Smooth muscle cell of the brain vasculature (primary cell): Measurements from ENCODE around the gene MAMDC2.

ENCODE experiments used
- DNase-seq: peaks from one replicate; pipeline ENCODE4 v3.0.0-alpha.2; 2012; ENCODE audit warnings: low read depth, low spot score

Gene MAMDC2

DNA sequence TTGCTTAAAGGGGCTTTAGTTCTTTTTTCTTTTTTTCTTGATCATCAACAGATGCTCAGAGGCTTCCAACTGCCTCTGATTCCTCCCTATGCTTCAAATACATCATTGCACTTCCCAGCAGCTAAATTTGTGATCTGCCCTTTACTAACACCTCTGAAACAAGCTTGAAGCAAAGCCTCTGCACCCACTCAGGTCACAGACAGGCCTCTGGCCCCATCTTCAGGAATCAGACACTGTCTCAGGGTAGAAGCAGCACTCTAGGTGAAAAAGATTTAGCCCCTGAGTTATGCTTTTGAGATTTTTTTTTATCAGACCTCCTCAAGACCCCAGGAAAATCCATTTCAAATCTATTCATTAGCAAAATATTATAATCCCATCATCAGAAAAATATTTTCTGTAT is 91.5 kb downstream of the MAMDC2 start:
- DNase-seq: no peak

DNA sequence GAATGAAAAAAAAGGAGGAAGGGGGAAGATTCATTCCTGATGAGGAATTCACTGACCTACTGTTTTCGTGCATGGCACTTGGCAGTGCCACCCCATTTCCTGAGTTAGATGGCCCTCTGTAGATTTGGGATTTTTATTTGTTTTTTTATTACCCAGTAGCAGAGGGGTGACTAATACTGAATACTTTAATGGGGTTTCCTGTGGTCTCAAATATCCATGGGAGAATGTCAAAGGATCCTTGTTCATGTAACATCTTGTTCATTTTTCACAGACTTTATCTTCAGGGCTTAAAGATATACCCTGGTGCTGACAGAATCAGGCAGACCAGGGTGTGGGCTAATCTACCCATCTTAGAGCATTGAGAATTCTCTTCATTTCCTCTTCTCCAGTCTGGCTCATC is 93.0 kb downstream of the MAMDC2 start:
- DNase-seq: no peak

DNA sequence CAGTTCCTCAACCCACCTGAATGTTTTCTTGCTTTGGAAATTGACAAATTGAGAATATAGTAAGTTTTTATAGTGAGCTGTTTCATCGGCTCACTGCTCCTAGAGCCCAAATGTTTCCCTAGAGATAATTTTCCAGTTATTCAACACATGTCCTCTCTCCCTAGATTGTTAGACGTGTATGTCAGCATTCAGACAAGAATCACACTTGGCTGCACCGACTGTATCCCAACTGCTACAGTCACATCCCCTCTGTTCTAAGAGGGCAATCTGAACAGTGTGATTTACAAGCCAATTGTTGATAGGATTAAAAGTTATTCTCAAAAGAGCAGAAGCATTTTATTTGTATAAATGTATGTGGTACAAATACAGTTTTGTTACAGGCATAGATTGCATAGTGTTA is 93.9 kb downstream of the MAMDC2 start:
- DNase-seq: no peak

DNA sequence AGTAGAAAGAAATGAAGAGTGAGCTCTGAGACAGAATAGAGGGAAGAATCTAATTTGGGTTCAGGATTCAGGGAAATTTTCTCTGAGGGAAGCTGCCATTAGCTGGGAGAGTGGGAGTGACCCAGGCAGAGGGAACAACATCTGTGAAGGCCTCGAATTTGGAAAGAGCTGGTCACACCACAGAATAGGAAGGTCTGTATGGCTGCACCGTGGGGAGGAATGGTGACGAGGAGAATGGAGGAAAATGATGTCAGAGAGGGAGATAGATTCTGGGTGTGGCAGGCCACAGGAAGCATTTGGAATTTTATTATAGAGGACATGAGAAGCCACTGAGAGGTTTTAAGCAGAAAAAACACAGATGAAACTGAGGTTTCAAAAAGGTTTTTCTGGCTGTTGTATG is 98.5 kb downstream of the MAMDC2 start:
- DNase-seq: no peak

DNA sequence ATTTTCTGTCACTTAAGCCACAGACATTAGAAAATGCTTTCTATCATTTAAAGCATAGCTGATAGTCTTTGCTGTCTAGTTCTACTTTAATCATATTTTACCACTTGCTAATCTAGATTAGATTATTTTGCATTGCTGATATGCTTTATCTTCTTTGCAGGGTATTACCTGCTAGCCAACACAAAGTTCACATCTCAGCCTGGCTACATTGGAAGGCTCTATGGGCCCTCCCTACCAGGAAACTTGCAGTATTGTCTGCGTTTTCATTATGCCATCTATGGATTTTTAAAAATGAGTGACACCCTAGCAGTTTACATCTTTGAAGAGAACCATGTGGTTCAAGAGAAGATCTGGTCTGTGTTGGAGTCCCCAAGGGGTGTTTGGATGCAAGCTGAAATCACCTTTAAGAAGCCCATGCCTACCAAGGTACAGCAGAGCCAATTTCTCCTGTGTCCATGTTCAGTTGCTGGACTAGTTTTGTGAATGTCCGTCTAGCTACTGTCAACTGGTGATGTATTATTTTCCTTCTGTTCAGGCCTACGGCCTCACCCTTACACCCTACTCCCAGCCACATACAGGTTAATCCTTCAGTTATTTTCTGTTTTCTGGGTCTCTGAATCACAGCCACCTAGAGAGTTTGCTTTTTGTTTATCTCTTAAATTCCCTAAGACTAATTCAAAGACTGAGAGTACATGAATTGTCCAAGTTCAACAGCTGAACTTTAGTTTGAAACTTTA is 99.9 kb downstream of the MAMDC2 start:
- no peak for DNase-seq

DNA sequence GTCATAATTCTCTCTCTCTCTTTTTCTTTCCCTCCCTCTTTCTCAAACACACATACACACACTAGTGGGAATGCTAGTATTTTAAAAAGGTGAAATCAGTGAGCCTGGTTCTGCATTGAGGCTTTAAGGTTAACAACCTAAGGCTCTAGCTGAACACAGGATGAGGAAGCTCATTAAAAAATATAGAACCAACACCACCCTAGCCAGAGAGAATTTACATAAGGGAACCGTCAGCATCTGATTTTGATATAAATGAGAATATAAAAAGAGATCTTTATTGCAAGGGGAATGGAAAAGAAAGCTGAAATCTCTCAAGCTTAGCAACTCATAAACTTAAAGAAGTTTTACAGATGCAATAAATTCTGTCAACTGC is 100.5 kb downstream of the MAMDC2 start:
- DNase-seq: no peak

DNA sequence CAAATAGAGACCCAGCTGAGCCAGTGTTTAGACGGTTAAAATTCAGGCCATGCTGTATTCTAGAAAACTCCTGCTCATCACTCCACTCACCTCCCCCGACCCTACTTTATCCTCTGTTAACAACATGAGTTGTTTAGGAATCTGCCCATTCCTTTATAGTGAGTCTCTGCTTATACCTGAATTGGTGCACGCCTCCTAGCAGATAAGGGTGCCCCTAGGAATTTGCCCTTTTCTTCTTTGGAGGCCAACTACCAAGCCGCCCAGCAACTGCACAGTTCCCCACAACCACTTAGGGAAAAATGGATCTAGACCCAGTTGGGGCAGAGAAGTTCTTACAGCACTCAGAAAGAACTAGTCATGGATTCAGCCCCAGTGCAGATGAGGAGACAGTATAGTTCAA is 102.3 kb downstream of the MAMDC2 start:
- DNase-seq: no peak

DNA sequence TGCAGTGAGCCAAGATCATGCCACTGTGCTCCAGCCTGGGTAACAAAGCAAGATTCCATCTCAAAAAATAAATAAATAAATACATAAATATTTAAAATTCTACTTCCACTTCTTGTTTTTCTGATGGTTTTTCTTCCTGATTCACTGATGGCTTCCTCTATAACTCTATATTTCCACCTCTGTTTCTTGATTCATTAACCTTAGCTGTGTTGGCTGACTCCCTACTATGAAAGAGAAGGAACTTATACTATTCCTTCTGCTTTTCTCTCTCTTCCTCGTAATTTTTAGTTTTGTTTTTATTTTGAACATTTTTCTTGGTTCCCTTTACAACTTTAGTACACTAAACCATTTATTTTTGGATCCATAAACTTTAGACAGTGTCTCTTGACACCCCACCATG is 103.5 kb downstream of the MAMDC2 start:
- DNase-seq: no peak

DNA sequence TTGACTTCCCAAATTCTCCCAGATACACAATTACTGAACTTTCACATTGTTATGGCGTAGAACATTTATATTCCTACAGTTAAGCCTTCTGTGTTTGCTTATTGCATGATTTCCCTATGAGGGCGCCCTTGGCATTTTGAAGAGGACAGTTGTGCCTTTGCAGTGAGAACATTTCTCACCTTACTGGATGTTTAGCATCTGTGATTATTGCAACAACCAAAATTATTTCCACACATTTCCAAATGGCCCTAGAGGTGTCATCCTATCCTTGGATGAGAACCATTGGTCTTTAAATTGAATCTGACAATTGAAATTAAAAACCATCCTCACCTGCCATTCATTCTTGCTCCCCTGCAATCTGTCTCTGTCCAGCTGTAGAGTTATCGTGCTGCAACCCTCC is 104.0 kb downstream of the MAMDC2 start:
- DNase-seq: no peak

DNA sequence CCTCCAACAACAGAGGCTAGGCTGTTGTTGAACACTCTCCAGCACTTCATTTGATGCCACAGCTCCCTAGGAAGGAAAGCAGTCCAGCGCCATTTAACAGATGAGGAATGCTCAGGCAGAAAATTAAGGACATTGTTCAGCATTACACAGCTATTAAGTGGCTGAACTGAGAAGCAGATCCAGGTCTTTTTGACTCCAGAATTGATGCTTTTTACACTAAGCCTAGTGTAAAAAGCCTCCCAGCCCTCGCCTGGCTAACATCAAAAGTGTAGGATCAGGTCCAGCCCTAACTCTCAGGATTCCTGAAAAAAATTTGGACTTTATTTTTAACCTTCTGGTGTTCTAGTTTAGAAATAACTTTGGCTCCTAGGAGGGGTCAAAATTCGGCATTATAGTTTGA is 108.7 kb downstream of the MAMDC2 start:
- no peak for DNase-seq

DNA sequence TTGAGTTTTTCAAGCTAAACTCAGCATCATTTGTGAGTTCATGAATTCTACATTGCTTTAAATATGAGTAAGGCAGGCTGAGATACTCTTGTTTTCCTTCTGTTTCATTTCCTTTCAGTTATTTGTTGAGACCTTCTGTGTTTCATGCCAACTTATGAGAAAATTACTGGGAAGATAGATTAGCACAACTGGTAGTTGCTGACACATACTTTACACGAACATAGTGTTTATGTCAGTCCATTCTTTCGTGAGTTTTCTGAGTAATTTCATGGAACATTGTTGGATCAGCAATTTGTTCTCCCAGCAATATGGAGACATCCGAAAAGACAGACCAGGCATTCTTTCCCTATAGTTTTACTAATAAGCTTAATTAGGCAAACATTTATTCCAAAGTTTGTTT is 113.1 kb downstream of the MAMDC2 start:
- no peak for DNase-seq

DNA sequence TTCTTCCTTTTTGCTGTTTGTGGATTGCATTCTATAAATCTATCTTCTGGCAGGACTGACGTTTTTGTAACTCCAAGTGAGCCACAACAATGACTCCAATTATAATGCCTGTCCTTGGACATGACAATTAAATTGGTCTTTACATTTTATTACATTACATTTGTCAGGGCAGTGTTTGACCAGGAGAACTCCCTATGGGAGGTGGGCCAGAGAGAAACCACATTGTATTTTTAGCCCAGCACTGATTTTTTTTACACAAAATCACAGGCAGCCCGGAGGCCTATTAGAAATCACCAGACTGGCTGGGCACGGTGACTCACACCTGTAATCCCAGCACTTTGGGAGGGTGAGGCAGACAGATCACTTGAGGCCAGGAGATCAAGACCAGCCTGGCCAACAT is 116.0 kb downstream of the MAMDC2 start:
- DNase-seq: no peak

DNA sequence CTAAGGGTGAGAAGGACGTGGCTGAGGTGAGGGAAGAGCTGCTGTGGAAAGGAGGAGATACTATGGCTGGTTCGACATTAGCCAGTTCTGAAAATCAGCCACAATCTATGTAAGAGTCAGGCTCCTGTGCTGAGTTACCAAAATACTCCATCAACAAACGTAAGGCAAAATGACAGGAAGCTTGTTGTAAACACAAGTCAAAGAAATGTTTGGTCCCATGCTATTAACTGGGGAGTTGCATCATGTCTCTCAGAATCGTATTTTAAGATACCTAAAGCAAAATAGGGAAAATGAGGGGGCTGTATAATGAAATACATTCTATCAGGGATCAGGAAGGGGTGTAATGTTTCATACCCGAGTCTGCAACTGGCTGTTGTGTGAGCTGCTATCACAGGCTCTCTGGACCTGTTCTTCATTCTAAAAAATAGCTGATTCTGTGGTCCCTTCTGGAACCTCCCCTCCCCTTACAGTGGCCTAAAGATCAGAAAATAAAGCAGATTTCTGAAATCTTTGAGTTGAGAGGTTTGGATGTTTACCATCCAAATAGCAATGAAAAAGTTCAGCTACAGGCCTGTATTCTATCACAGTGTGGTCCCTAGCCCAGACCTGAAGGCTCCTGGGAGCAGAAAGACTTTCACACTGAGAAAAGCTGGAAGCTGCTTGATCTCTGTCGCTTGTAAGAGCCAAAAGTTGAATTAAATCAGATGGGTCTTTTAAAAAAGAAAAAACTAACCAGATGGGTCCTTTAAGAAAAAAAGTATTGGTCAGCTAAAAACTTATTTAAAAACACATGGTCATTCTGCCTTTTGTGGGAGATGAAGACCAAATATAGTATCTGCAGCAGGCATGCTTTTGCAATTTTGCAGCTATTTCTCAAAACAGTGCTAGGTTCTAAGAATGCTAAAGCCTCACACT is 117.3 kb downstream of the MAMDC2 start:
- DNase-seq: no peak

DNA sequence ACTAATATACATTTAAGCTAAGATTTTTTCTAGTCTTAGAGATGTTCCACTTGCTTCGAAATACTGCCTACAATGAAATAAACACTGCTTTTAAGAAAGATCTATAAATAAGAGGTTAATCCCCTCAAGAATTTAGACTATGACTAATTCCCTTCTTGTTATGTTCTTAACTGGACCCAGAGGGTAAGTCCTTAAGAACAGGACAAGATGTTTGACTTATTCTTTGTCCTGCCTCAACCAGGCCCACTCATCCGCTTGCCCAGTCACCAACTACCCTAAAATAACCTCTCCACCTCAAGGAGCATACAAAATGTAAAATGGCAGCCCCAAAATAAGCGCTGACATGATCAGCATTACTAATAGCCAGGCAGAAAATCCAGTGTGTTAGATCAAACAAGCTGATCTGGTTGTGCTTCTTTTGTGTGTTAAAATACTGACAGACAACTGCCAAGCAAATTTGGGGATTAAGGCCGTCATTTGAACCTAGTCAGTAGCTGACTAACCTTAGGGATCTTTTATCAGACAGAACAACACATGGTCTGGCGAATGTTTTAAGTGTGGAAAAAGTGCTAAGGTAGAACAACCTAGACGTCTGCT is 121.5 kb downstream of the MAMDC2 start:
- DNase-seq: no peak

DNA sequence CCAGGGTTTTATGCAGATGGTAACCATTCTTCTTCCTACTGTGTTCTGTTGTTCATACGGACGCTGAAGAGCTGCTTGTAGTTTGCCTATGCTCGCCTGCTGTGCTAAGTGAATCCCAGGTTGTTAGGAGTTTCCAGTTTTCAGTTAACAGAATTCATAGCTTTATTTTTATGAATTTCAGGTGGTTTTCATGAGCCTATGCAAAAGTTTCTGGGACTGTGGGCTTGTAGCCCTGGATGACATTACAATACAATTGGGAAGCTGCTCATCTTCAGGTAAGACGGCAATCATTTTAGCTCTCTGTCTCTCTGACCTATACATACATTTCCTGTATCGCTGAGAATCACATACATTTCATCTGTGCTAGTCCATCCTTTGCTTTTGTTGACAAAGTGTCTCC is 124.9 kb downstream of the MAMDC2 start:
- no peak for DNase-seq

DNA sequence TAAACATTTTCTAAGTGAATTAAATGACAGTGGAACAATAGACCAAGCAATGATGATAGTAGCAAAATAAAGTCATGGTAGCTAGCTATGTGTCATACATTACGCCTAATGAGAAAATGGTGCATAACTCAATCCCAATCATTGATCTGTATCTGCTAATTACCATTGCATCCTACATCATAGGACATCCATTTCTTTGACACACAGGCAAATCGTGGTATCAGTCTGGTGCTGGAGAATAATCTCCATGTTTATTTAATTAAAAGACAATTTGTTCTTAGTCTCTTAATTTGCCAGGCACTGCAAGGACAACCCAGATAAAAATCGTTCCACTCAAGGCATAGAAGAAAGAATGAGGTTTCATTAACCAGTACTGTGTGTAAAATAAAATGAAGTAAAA is 125.6 kb downstream of the MAMDC2 start:
- DNase-seq: no peak

DNA sequence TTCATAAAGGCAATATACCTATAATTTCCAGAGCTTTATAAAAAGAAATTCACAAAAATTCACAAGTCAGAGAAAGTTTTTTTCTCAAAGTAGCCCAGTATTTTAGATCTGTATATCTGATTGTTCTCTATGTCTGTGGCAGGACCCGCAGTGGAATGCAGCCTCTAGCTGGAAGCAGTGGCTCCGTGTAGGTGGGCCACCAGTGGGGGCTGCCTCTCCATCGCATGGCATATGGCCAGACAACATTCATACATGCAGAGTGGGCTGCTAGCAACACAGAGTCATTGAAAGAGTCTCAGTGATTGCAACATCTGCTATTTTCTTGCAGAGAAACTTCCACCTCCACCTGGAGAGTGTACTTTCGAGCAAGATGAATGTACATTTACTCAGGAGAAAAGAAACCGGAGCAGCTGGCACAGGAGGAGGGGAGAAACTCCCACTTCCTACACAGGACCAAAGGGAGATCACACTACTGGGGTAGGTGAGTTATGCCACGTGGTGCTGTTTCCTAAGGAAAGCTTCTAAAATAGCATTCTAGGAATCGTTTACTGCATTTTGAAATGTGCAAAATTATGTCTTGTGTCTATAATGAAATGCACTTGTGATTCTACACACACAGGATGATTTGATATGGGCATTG is 126.6 kb downstream of the MAMDC2 start:
- DNase-seq: no peak

DNA sequence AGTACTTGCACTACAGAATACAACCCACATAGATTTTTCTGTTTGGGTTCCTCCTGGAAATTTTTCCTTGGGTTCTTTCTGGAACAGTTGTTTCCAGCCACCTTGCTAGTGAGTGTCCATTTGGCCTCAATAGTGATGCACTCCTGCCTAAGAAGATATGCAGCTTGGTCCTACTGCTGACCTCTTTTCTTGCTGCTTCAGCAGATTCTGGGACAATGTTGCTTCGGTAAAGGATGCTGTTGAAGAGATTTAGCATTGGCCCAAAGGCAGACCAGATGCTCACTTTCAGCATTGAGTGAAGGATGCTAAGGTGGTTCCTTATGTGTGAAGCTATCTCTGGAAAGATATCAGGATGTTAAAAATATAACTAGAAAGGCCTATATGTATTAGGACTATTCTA is 128.9 kb downstream of the MAMDC2 start:
- no peak for DNase-seq

DNA sequence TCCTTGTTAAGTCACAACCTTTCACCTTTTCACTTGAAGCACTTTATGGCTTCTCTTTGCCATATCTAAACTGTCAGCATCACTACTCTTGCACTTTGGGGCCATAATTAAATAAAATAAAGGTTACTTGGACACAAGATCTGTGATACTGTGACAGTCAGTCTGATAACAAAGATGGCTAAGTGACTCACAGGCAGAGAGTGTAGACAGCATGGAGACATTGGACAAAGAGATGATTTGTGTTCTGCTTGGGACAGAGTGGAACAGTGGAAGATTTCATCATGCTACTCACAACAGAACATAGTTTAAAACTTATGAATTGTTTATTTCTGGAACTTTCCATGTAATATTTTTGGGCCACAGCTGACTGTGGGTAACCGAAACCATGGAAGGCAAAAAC is 133.5 kb downstream of the MAMDC2 start:
- no peak for DNase-seq

DNA sequence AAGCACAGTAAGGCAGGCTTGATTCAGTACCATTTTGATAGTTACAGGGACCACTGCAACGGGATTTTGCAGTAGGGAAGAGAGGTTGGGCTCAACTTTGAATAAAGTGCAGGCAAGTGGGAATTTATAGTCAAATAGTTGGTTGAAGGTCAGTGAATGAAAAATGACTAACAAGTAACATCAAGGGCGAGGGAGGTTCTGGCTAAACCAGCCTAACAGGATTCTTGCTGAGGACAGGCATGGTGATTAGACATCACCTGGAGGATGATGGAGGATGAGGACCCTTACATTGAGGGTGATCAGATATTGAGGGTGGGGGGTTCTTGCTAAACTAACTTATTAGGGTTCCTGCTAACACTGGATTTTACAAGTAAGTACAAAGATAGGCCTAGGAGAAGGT is 149.1 kb downstream of the MAMDC2 start:
- no peak for DNase-seq

DNA sequence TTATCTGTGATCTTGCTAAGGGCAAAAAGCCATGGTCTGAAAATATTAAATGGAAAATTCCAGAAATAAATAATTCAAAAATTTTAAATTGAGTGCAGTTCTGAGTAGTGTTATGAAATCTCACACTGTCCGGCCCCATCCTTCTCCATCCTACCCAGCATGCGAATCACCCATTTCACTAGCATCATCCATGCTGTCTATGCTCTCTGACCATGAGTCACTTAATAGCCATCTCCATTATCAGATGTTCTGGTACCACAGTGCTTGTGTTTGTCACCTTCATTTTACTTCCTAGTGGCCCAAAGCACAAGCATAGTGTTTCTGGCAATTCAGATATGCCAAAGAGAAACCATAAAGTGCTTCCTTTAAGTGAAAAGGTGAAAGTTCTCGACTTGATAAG is 151.8 kb downstream of the MAMDC2 start:
- DNase-seq: no peak
